Loucy (cell line): ENCODE measurements around the gene MXD4.

Source experiments
- H2AFZ ChIP-seq: fragments of 200-600 bp; sonication (generic); 2 replicates; pipeline ENCODE4 v1.6.0; 2016; ENCODE audit warnings: antibody characterized with exemption, mild to moderate bottlenecking, low read length, moderate library complexity
- H3F3A ChIP-seq: fragments of 200-600 bp; 2 replicates; pipeline ENCODE4 v1.6.0; 2016; ENCODE audit warnings: antibody characterized with exemption, low read depth, mild to moderate bottlenecking
- H3K27me3 ChIP-seq: fragments of 200-600 bp; sonication (generic); 2 replicates; pipeline ENCODE4 v1.6.1; 2014; ENCODE audit warnings: low read length, mild to moderate bottlenecking; ENCODE audit not compliant: insufficient read depth, poor library complexity, severe bottlenecking
- H3K36me3 ChIP-seq: fragments of 200-600 bp; sonication (generic); 2 replicates; pipeline ENCODE4 v1.6.1; 2016; ENCODE audit warnings: low read length; ENCODE audit not compliant: insufficient read depth
- H3K4me1 ChIP-seq: fragments of 200-600 bp; sonication (generic); 2 replicates; pipeline ENCODE4 v1.5.1; 2014; ENCODE audit warnings: low read length, mild to moderate bottlenecking; ENCODE audit not compliant: insufficient read depth, poor library complexity, severe bottlenecking
- H3K4me2 ChIP-seq: fragments of 200-600 bp; sonication (generic); 2 replicates; pipeline ENCODE4 v1.6.0; 2014; ENCODE audit warnings: antibody characterized with exemption, low read length, low read depth, mild to moderate bottlenecking; ENCODE audit not compliant: poor library complexity, severe bottlenecking
- H3K4me3 ChIP-seq: fragments of 200-600 bp; sonication (generic); 2 replicates; pipeline ENCODE4 v1.5.1; 2014; ENCODE audit warnings: low read length, mild to moderate bottlenecking, mixed read lengths; ENCODE audit not compliant: poor library complexity, severe bottlenecking
- H3K79me2 ChIP-seq: fragments of 200-600 bp; sonication (generic); 2 replicates; pipeline ENCODE4 v1.6.1; 2014; ENCODE audit warnings: low read length; ENCODE audit not compliant: insufficient read depth
- H3K9ac ChIP-seq: fragments of 200-600 bp; sonication (generic); 2 replicates; pipeline ENCODE4 v1.6.0; 2014; ENCODE audit warnings: mild to moderate bottlenecking, low read depth, low read length, moderate library complexity; ENCODE audit not compliant: poor library complexity, severe bottlenecking
- H3K9me2 ChIP-seq: fragments of 200-600 bp; sonication (generic); replicated peaks from 2 replicates; pipeline ENCODE4 v1.6.1; 2016; ENCODE audit warnings: low read depth, low read length, mixed read lengths
- H3K9me3 ChIP-seq: fragments of 200-600 bp; sonication (generic); 2 replicates; pipeline ENCODE4 v1.6.1; 2014; ENCODE audit warnings: mild to moderate bottlenecking, antibody characterized with exemption, low read length, low read depth; ENCODE audit not compliant: insufficient read depth
- H4K20me1 ChIP-seq: fragments of 200-600 bp; sonication (generic); 2 replicates; pipeline ENCODE4 v1.6.0; 2014; ENCODE audit warnings: antibody characterized with exemption, low read length, mild to moderate bottlenecking; ENCODE audit not compliant: insufficient read depth, poor library complexity, severe bottlenecking
- EZH2phosphoT487 ChIP-seq: fragments of 200-600 bp; IDR thresholded peaks from 2 replicates; pipeline ENCODE4 v1.6.1; 2018; ENCODE audit warnings: antibody characterized with exemption, mild to moderate bottlenecking, moderate library complexity, borderline replicate concordance
- TF ChIP-seq, protein P1 (sequence below): fragments of 200-600 bp; sonication (generic); conservative IDR thresholded peaks from 2 replicates; pipeline ENCODE4 v1.5.1; 2014; ENCODE audit warnings: mild to moderate bottlenecking, antibody characterized with exemption, low read length

The MXD4 gene

DNA sequence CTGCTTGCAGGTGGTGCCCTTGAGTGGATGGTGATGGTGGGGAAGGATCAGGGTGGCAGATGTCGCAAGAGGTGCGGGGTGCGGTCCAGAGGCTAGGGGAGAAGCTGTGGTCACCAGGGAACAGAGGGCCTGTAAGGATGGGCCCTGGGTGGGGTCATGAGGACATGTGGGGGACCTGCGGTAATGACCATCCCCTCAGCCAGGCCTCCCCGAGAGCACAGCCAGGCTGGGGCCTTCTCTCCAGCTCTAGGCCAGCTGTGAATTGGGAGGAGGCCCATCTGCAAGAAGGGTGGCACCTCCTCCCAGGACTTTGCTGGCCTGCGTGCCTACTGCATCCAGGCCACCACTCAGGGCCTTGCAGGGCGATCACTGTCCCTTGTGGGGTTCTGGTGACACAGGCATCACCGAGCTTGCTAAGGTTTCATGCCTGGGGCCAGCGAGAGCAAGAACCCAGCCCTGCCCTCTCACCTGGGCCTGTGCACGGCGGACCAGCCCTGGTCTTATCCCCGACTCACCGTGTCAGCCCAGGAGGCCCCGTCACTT is 34.1 kb upstream of the MXD4 start:
- TF ChIP-seq EZH2phosphoT487: no peak
- TF ChIP-seq, protein P1, sequence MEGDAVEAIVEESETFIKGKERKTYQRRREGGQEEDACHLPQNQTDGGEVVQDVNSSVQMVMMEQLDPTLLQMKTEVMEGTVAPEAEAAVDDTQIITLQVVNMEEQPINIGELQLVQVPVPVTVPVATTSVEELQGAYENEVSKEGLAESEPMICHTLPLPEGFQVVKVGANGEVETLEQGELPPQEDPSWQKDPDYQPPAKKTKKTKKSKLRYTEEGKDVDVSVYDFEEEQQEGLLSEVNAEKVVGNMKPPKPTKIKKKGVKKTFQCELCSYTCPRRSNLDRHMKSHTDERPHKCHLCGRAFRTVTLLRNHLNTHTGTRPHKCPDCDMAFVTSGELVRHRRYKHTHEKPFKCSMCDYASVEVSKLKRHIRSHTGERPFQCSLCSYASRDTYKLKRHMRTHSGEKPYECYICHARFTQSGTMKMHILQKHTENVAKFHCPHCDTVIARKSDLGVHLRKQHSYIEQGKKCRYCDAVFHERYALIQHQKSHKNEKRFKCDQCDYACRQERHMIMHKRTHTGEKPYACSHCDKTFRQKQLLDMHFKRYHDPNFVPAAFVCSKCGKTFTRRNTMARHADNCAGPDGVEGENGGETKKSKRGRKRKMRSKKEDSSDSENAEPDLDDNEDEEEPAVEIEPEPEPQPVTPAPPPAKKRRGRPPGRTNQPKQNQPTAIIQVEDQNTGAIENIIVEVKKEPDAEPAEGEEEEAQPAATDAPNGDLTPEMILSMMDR: no peak
- Histone ChIP-seq H3K4me2 (peak overlapping the region; percentile 5), H3K27me3 (no peaks in the 10 kb centered on the region), H3K36me3 (no peaks in the 10 kb centered on the region), H3K79me2 (no peaks in the 10 kb centered on the region), H3K9ac (peak overlapping the region; percentile 49), H3F3A (no peaks in the 10 kb centered on the region), H2AFZ (no peak overlapping the region), H3K9me3 (no peaks in the 10 kb centered on the region), H3K9me2 (no peaks in the 10 kb centered on the region), H3K4me1 (peaks cover 44% of the 10 kb centered on the region), H4K20me1 (no peaks in the 10 kb centered on the region), H3K4me3 (no peak overlapping the region)

DNA sequence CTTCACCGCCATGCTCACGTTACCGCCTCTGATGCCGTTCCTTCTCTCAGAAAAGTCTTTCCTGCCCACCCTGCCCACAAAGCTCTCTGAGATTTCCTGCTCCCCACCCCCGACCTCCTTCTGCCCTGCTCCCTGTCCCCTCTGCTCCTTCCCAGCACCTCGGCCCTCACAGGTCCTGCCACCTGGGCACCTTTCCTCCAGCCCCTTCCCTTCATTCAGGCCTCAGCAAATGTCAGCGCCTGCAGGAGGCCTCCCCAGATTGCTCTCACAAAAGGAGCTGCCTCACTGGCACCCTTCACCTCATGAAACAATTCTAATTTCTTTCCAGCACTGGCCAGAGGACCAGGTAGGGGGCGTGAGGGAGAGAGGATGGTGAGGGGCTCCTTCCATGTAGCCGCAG is 33.6 kb upstream of the MXD4 start:
- Histone ChIP-seq H3K36me3 (no peaks in the 10 kb centered on the region), H4K20me1 (no peaks in the 10 kb centered on the region), H3K79me2 (no peaks in the 10 kb centered on the region), H3K4me2 (peak overlapping the region; percentile 5), H2AFZ (no peak overlapping the region), H3F3A (no peaks in the 10 kb centered on the region), H3K4me1 (peaks cover 48% of the 10 kb centered on the region), H3K27me3 (no peaks in the 10 kb centered on the region), H3K9me2 (no peaks in the 10 kb centered on the region), H3K9ac (peak overlapping the region; percentile 49), H3K4me3 (no peak overlapping the region), H3K9me3 (no peaks in the 10 kb centered on the region)
- TF ChIP-seq EZH2phosphoT487: no peak
- TF ChIP-seq, protein P1: no peak

DNA sequence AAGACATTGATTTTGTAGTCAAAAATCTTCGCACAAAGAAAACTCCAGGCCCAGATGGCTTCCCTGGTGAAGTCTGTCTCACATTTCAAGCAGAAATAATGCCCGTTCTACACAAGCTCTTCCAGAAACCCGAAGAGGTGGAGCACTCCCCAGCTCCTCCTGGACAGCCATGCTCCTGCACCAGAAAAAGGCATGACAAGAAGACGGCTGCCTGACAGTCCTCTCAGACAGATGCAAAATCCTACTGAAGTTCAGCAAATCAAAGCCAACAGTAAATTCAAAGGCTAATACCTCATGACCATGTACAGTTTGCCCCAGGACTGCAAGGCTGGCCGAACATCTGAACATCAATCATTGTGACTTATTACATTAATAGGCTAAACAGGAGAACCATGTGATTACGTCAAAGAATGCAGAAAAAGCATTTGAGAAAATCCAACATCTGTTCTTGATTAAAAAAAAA is 30.8 kb upstream of the MXD4 start:
- Histone ChIP-seq H3F3A (no peaks in the 10 kb centered on the region), H3K4me3 (no peak overlapping the region), H3K9me3 (no peaks in the 10 kb centered on the region), H3K36me3 (no peaks in the 10 kb centered on the region), H3K4me1 (peaks cover 59% of the 10 kb centered on the region), H3K27me3 (no peaks in the 10 kb centered on the region), H2AFZ (no peak overlapping the region), H4K20me1 (no peaks in the 10 kb centered on the region), H3K79me2 (no peaks in the 10 kb centered on the region), H3K9me2 (no peaks in the 10 kb centered on the region), H3K4me2 (no peak overlapping the region), H3K9ac (no peak overlapping the region)
- TF ChIP-seq EZH2phosphoT487: no peak
